GM12891 (cell line): ENCODE measurements around the gene IRAK1.

Experiments
- DNase-seq: peaks from one replicate; pipeline ENCODE4 v3.0.0; 2011; ENCODE audit warnings: low spot score; ENCODE audit not compliant: insufficient read length
- FAIRE-seq: peaks from 2 replicates; lab custom pipeline; 2011; peaks lifted over from hg19 to GRCh38; lab: Jason Lieb, UNC
- PAX5 ChIP-seq: IDR thresholded peaks from 2 replicates; pipeline ENCODE4 v1.6.1; 2011; ENCODE audit warnings: low read length, moderate library complexity, mild to moderate bottlenecking; ENCODE audit not compliant: insufficient read depth, severe bottlenecking
- POLR2A ChIP-seq: IDR thresholded peaks from 2 replicates; pipeline ENCODE4 v1.6.1; 2011; ENCODE audit warnings: low read depth, low read length, control low read depth
- POLR2AphosphoS5 ChIP-seq: IDR thresholded peaks from 2 replicates; pipeline ENCODE4 v1.6.1; 2011; ENCODE audit warnings: low read depth, low read length, control low read depth
- POU2F2 ChIP-seq: IDR thresholded peaks from 2 replicates; pipeline ENCODE4 v1.6.1; 2011; ENCODE audit warnings: low read depth, mild to moderate bottlenecking, control low read depth, low read length, moderate library complexity
- SPI1 ChIP-seq: IDR thresholded peaks from 2 replicates; pipeline ENCODE4 v1.6.1; 2011; ENCODE audit warnings: low read depth, low read length, control low read depth
- TAF1 ChIP-seq: IDR thresholded peaks from 2 replicates; pipeline ENCODE4 v1.6.1; 2011; ENCODE audit warnings: low read depth, low read length, control low read depth

Gene IRAK1

GRCh38 chrX:154015581-154016264, 4.0 kb downstream of the IRAK1 start:
- DNase-seq, result no peak
- no peak for TF ChIP-seq TAF1
- peak; percentile 5 for FAIRE-seq

DNA sequence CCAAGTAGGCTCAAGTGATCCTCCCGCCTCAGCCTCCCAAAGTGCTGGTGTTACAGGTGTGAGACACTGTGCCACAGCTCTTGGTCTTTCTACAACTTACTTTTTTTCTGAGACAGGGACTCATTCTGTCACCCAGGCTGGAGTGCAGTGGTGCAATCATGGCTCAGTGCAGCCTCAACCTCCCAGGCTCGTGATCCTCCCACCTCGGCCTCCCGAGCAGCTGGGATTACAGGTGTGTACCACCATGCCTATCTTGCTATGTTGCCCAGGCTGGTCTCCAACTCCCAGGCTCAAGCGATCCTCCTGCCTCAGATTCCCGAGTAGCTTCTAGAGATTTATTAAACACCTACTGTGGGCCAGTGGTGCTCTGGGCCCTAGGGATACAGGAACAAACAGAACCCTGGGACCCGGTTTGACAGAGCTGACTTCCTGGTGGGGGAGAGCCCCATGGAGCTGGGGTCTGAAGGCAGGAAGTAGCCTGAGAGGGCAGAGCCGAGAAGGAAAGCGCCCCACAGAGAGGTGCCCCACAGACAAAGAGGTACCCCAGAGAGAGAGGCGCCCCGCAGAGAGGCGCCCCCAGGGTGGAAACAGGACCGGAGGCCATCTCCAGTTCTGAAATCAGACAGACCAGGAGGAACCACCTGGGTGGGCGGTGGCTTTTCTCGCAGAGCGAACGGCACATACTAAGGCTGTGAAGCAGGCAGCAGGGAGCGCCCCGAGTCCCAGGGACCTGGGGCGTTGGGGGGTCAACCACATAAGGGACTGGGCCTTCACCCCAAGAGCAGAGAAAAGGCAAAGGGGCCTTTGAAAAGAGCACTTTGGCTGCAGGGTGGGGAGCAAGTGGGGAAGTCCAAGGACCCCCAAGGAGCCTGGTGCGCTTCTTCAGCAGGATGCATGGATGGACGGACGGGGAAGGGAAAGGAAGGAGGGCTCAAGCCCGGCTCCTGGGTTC, 5.0 kb downstream of the IRAK1 start:
- TF ChIP-seq POU2F2, result no peak
- no peak for TF ChIP-seq POLR2AphosphoS5
- no peak for TF ChIP-seq PAX5
- TF ChIP-seq SPI1, result no peak
- no peak for TF ChIP-seq POLR2A
- no peak for TF ChIP-seq TAF1
- FAIRE-seq (peak; percentile 65), DNase-seq (no peak)

- TF ChIP-seq POLR2AphosphoS5 (no peak), POU2F2 (no peak), POLR2A (no peak), SPI1 (no peak), TAF1 (no peak), PAX5 (no peak)
- DNase-seq (peak; percentile 56), FAIRE-seq (peak; percentile 84)
Measured at GRCh38 chrX:154013614-154014360, 5.9 kb downstream of the IRAK1 start.

DNA sequence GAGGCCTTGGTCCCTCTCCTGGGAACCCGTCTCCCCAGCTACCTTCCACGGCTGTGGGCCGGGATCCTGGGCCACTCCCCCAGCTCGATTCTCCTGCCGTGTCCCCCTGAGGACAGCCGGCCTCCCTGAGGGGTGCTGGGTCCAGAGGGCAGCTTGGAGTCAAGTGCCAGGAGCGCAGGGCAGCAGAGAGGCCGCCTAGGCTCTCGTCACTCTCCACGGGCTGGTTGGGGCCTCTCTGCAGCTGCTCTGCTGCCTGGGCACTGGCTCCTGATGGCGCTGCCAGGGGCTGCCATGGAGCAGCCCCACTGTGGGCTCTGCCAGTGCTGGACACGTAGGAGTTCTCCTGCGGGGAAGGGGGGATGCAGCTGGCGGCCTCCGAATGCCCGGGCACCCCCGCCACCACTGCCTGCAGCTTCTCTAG, 6.7 kb downstream of the IRAK1 start:
- no peak for FAIRE-seq
- no peak for TF ChIP-seq POLR2AphosphoS5
- no peak for TF ChIP-seq TAF1
- no peak for TF ChIP-seq POU2F2
- no peak for TF ChIP-seq SPI1
- TF ChIP-seq PAX5, result no peak

DNA sequence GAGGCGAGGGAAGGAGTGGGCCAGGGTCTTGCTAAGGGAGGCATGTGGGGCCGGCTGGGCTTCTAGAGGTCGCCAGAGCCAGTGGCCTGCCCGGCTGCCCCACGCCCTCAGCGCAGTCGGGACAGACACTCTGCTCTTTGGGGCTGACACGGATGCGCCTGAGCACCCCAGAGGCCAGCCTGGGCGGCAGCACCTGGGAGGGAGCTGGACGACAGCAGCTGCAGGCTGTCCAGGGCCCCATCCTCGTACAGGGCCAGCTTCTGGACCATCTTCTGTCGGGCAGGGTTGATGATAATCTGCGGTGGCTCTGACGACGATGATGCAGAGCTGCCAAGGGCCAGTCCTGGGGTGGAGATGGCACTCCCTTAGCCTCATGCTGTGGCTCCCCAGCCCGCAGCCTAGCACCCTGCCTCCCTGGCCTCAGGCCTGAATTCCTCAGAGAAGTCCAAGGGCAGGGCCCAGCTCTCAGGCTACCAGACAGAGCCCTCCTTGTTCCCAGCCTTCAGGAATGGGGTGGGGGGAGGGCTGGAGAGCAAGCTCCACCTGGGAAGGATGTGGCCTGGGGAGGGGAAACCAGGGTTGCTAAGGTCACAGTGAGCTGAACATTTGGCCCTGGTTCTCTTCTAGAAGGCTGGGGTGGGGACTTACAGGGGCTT, 7.2 kb downstream of the IRAK1 start:
- peak; percentile 13 for FAIRE-seq
- DNase-seq, result no peak
- TF ChIP-seq PAX5 (no peak), POLR2AphosphoS5 (no peak), POLR2A (no peak)

More for the DNA sequence above, 6.7 kb downstream of the IRAK1 start:
- no peak for DNase-seq

GRCh38 chrX:154011376-154012335, 8.0 kb downstream of the IRAK1 start:
- no peak for FAIRE-seq
- DNase-seq, result no peak
- no peak for TF ChIP-seq POU2F2
- TF ChIP-seq POLR2AphosphoS5, result 0 out of 2 replicates have a peak, but pooled peaks have one; percentile 32
- TF ChIP-seq SPI1, result no peak

- DNase-seq, result no peak
- TF ChIP-seq PAX5 (no peak), SPI1 (no peak), POLR2A (no peak), TAF1 (no peak), POU2F2 (no peak), POLR2AphosphoS5 (peak; percentile 15; the same call in 1 of the 2 replicates)
- no peak for FAIRE-seq
Measured at GRCh38 chrX:154010330-154011087, 9.2 kb downstream of the IRAK1 start.

DNA sequence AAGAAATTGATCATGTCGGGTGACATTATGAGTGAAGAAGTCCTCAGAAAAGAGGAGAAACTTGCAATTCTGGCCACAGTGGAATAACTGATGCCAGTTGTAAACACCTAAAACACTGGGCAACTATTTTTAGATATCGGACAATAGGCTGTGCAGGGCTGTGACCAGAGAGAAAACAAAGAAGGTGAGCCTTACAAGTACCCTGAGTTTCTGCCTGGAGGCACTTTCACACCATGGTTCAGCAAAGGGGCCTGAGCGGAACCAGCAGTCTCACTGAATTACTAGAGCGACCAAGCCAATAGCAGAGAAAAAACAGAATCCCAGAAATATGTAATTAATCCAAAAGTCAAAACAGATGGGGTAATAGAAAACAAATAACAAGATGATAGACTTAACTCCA, 11.2 kb downstream of the IRAK1 start:
- no peak for DNase-seq
- TF ChIP-seq SPI1 (no peak), POU2F2 (no peak), TAF1 (no peak), PAX5 (no peak), POLR2A (no peak), POLR2AphosphoS5 (no peak)
- FAIRE-seq, result peak; percentile 26
